K562 (cell line): ENCODE data around the gene SNX1. TPM values are rescaled to one million over a fixed set of nuclear protein-coding genes. Genes with fewer than 3 reads are reported as not detected.

Experiments used
- ASH1L ChIP-seq: fragments of 450-650 bp; IDR thresholded peaks from 2 replicates; pipeline ENCODE4 v1.6.1; 2018; ENCODE audit warnings: borderline replicate concordance, mild to moderate bottlenecking, low read depth; ENCODE audit not compliant: partially characterized antibody
- ATF7 ChIP-seq: fragments of 450-650 bp; IDR thresholded peaks from 2 replicates; pipeline ENCODE4 v1.7.1; 2014; ENCODE audit warnings: mild to moderate bottlenecking, moderate library complexity
- CBX5 ChIP-seq: IDR thresholded peaks from 2 replicates; pipeline ENCODE4 v1.6.1; 2014; ENCODE audit warnings: low read depth, borderline replicate concordance
- CREM ChIP-seq: IDR thresholded peaks from 2 replicates; pipeline ENCODE4 v1.6.1; 2014; ENCODE audit warnings: antibody characterized with exemption, low read depth
- E2F3 ChIP-seq: fragments of 250-450 bp; sonication (Bioruptor Pico); IDR thresholded peaks from 2 replicates; pipeline ENCODE4 v1.4.0; 2020; ENCODE audit warnings: mild to moderate bottlenecking
- ETV1 ChIP-seq: fragments of 450-650 bp; conservative IDR thresholded peaks from 2 replicates; pipeline ENCODE4 v1.6.1; 2016; ENCODE audit warnings: missing genetic modification characterization, control low read depth, low read depth, missing compliant biosample characterization
- GABPA ChIP-seq: fragments of 200-800 bp; sonication (Bioruptor generic); conservative IDR thresholded peaks from 2 replicates; pipeline ENCODE4 v1.6.1; 2016; ENCODE audit warnings: low read depth, missing genetic modification characterization, missing compliant biosample characterization
- KDM1A ChIP-seq, 2 experiments: fragments of 450-650 bp; IDR thresholded peaks; 2 replicates each; pipeline ENCODE4 v1.6.1; 2016; ENCODE audit warnings: mild to moderate bottlenecking in 2 of 2
- KLF13 ChIP-seq: fragments of 450-650 bp; IDR thresholded peaks from 2 replicates; pipeline ENCODE4 v1.6.1; 2016; ENCODE audit warnings: missing genetic modification characterization, low read depth, mild to moderate bottlenecking, missing compliant biosample characterization, moderate library complexity, borderline replicate concordance
- MCM2 ChIP-seq: fragments of 450-650 bp; IDR thresholded peaks from 2 replicates; pipeline ENCODE4 v1.6.1; 2017; ENCODE audit warnings: low read depth, mild to moderate bottlenecking
- MCM5 ChIP-seq: fragments of 450-650 bp; IDR thresholded peaks from 2 replicates; pipeline ENCODE4 v1.6.1; 2016; ENCODE audit warnings: low read depth
- NEUROD1 ChIP-seq: fragments of 150-350 bp; IDR thresholded peaks from 2 replicates; pipeline ENCODE4 v1.6.1; 2014; ENCODE audit warnings: borderline replicate concordance, low read length, low read depth; ENCODE audit not compliant: partially characterized antibody
- NFIX ChIP-seq: fragments of 250-450 bp; sonication (Bioruptor Pico); IDR thresholded peaks from 2 replicates; pipeline ENCODE4 v1.4.0; 2020; ENCODE audit warnings: low read depth, mild to moderate bottlenecking, moderate library complexity
- NR1H2 ChIP-seq: sonication (generic); formaldehyde crosslinking; IDR thresholded peaks from 2 replicates; pipeline ENCODE4 v1.4.0; 2020; ENCODE audit warnings: mild to moderate bottlenecking, missing genetic modification reagents
- PTTG1 ChIP-seq: fragments of 450-650 bp; IDR thresholded peaks from 2 replicates; pipeline ENCODE4 v1.6.1; 2016; ENCODE audit warnings: low read depth, mild to moderate bottlenecking, missing genetic modification characterization, missing compliant biosample characterization
- RBM17 ChIP-seq: fragments of 200-400 bp; formaldehyde crosslinking; IDR thresholded peaks from 2 replicates; pipeline ENCODE4 v1.6.1; 2017; ENCODE audit warnings: low read depth, mild to moderate bottlenecking, low read length, borderline replicate concordance
- RNF2 ChIP-seq: sonication (generic); IDR thresholded peaks from 2 replicates; pipeline ENCODE4 v1.6.1; 2016
- TAF1 ChIP-seq: IDR thresholded peaks from 2 replicates; pipeline ENCODE4 v1.6.1; 2011; ENCODE audit warnings: mild to moderate bottlenecking, low read length, moderate library complexity; ENCODE audit not compliant: insufficient read depth, control insufficient read depth, severe bottlenecking; ENCODE audit errors: extremely low read depth
- ZNF197 ChIP-seq: fragments of 200-800 bp; sonication (Bioruptor generic); IDR thresholded peaks from 2 replicates; pipeline ENCODE4 v1.6.1; 2016; ENCODE audit warnings: low read depth, missing genetic modification characterization, missing compliant biosample characterization
- ZNF316 ChIP-seq: fragments of 450-650 bp; IDR thresholded peaks from 2 replicates; pipeline ENCODE4 v1.6.1; 2016
- ZNF445 ChIP-seq: fragments of 250-450 bp; sonication (Bioruptor Pico); IDR thresholded peaks from 2 replicates; pipeline ENCODE4 v1.4.0; 2020; ENCODE audit warnings: low read depth, mild to moderate bottlenecking, moderate library complexity
- ZNF551 ChIP-seq: fragments of 250-450 bp; sonication (Bioruptor Pico); IDR thresholded peaks from 2 replicates; pipeline ENCODE4 v1.5.0; 2021; ENCODE audit warnings: mild to moderate bottlenecking, moderate library complexity
- ZNF695 ChIP-seq: fragments of 450-650 bp; formaldehyde crosslinking; IDR thresholded peaks from 2 replicates; pipeline ENCODE4 v1.4.0; 2020; ENCODE audit warnings: mild to moderate bottlenecking, moderate library complexity
- polyA plus RNA-seq, 8 experiments: library from polyadenylated mRNA; depleted of rRNA in 4 of 8; stranded (reverse) in 5 of 8; unstranded in 3 of 8; fragments of >200 nt; fragmentation: Nextera tagmentation in 2 of 8; fragmentation: Illumina TruSeq in 1 of 8; extraction: Ambion mirVana in 2 of 8; extraction: Trizol in 1 of 8; gene quantifications; 2 replicates each; pipeline versions ENCODE4 v1.2.1 to v1.2.3, GENCODE V29; 2011 to 2014; ENCODE audit warnings: inconsistent platforms in 1 of 8, missing spikeins in 1 of 8
- total RNA-seq, 7 experiments: library from RNA; depleted of rRNA in 6 of 7; stranded (reverse); fragments of >200 nt in 6 of 7; fragmentation: Illumina TruSeq in 2 of 7; extraction: Trizol in 2 of 7; gene quantifications; 2 replicates each; pipeline versions ENCODE4 v1.2.1 to v1.2.3, GENCODE V29; 2011 to 2021; ENCODE audit warnings: low replicate concordance in 1 of 7
- TF ChIP-seq, protein P1 (sequence below): fragments of 250-450 bp; sonication (Bioruptor Pico); IDR thresholded peaks from 2 replicates; pipeline ENCODE4 v1.8.0; 2021; ENCODE audit warnings: moderate library complexity, mild to moderate bottlenecking, inconsistent platforms
- TF ChIP-seq, protein P2 (sequence below): fragments of 450-650 bp; formaldehyde crosslinking; IDR thresholded peaks from 2 replicates; pipeline ENCODE4 v1.4.0; 2020; ENCODE audit warnings: mild to moderate bottlenecking, moderate library complexity
- TF ChIP-seq, protein P3 (sequence below): sonication (generic); formaldehyde crosslinking; IDR thresholded peaks from 2 replicates; pipeline ENCODE4 v1.8.1; 2023; ENCODE audit warnings: mild to moderate bottlenecking, missing genetic modification reagents, moderate library complexity

SNX1 gene
- total and polyA plus RNA-seq, 9 of the 15 experiments (the other 6 are each of a cell fraction or from before 2014, with no cell fraction given) = 11.0 to 105 (median 59.9) TPM

DNA sequence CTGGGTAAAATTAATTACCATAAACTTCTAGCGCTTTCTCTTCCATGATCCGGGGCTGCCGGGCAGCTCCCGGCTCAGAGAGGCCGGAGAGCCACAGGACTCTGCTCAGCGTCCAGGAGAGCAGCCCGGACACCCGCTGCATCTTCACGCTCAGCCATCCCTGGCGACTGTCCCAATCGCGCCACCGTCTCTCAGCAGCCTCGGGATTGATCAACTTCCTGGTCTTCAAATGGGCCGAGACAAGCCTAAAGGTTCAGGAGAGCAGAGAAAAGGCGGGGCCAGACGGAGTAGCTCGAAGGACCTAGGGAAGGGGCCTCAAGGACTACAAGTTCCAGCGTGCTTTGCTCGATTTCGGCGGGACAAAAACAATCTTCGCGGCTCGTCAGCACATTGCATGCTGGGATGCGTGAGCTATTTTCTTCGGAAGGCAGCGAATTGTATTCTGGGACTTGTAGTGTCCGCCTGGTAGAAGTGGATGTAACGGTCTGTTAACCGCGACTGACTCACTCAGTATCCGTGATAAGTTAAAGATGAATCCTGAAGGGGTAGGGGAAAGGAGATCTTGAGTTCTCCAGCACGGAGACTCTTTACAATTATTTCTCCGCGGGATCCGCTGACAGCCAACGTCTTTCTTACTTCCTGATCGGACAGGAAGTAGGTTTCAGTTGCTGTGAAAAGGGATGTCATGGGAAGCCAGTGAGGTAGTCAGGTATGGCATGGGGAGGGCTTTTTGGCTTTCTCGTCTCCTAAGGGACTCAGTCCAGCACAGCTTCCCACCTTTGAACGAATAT, 2.0 kb upstream of the SNX1 start, which contains the start of gene CIAO2A (continued):
- TF ChIP-seq PTTG1 (tag) = no peak
- peak; percentile 88 for TF ChIP-seq ZNF316
- peak; percentile 94 for TF ChIP-seq CREM
- TF ChIP-seq CBX5 = no peak
- TF ChIP-seq ZNF551 = no peak
- peak; percentile 93 for TF ChIP-seq E2F3 (CRISPR knock-in tag)
- TF ChIP-seq, protein P1, sequence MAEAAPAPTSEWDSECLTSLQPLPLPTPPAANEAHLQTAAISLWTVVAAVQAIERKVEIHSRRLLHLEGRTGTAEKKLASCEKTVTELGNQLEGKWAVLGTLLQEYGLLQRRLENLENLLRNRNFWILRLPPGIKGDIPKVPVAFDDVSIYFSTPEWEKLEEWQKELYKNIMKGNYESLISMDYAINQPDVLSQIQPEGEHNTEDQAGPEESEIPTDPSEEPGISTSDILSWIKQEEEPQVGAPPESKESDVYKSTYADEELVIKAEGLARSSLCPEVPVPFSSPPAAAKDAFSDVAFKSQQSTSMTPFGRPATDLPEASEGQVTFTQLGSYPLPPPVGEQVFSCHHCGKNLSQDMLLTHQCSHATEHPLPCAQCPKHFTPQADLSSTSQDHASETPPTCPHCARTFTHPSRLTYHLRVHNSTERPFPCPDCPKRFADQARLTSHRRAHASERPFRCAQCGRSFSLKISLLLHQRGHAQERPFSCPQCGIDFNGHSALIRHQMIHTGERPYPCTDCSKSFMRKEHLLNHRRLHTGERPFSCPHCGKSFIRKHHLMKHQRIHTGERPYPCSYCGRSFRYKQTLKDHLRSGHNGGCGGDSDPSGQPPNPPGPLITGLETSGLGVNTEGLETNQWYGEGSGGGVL = no peak
- no peak for TF ChIP-seq NR1H2 (CRISPR knock-in tag)
- no peak for TF ChIP-seq NFIX (CRISPR knock-in tag)
- TF ChIP-seq ZNF695 (CRISPR knock-in tag) = no peak
- peak; percentile 66 for TF ChIP-seq ETV1 (tag)
- TF ChIP-seq ZNF197 (CRISPR knock-in tag) = peak; percentile 88
- TF ChIP-seq, protein P2, sequence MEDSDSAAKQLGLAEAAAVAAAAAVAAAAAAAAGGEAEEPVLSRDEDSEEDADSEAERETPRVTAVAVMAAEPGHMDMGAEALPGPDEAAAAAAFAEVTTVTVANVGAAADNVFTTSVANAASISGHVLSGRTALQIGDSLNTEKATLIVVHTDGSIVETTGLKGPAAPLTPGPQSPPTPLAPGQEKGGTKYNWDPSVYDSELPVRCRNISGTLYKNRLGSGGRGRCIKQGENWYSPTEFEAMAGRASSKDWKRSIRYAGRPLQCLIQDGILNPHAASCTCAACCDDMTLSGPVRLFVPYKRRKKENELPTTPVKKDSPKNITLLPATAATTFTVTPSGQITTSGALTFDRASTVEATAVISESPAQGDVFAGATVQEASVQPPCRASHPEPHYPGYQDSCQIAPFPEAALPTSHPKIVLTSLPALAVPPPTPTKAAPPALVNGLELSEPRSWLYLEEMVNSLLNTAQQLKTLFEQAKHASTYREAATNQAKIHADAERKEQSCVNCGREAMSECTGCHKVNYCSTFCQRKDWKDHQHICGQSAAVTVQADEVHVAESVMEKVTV = no peak
- no peak for TF ChIP-seq KLF13 (tag)
- no peak for TF ChIP-seq MCM2
- peak; percentile 57; the same call in 1 of the 2 replicates for TF ChIP-seq RNF2
- TF ChIP-seq KDM1A (IDR thresholded peaks at IDR 0.05) = no peak
- TF ChIP-seq MCM5 = no peak
- no peak for TF ChIP-seq RBM17
- TF ChIP-seq GABPA (tag) = peak; percentile 91
- TF ChIP-seq ATF7 = peak; percentile 93
- TF ChIP-seq, protein P3, sequence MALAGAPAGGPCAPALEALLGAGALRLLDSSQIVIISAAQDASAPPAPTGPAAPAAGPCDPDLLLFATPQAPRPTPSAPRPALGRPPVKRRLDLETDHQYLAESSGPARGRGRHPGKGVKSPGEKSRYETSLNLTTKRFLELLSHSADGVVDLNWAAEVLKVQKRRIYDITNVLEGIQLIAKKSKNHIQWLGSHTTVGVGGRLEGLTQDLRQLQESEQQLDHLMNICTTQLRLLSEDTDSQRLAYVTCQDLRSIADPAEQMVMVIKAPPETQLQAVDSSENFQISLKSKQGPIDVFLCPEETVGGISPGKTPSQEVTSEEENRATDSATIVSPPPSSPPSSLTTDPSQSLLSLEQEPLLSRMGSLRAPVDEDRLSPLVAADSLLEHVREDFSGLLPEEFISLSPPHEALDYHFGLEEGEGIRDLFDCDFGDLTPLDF (CRISPR knock-in tag) = peak; percentile 92
- peak; percentile 67 for TF ChIP-seq NEUROD1
- peak; percentile 57 for TF ChIP-seq ASH1L
- no peak for TF ChIP-seq ZNF445 (CRISPR knock-in tag)
- peak; percentile 90 for TF ChIP-seq TAF1
